Nephron (organoid): Measurements from ENCODE around the gene IPPK.

Experiments
- H3K27ac Mint-ChIP-seq, 3 experiments: 2 replicates each; pipeline ENCODE4 v1.8.0; 2020; ENCODE audit warnings: mixed read lengths in 3 of 3, mild to moderate bottlenecking in 2 of 3, moderate library complexity in 1 of 3
- H3K27me3 Mint-ChIP-seq: 2 replicates; pipeline ENCODE4 v1.8.0; 2021; ENCODE audit warnings: low read depth, mild to moderate bottlenecking, moderate library complexity, mixed read lengths
- H3K36me3 Mint-ChIP-seq: 2 replicates; pipeline ENCODE4 v1.8.0; 2020; ENCODE audit warnings: low read depth, mixed read lengths
- H3K4me1 Mint-ChIP-seq: 2 replicates; pipeline ENCODE4 v1.8.0; 2020; ENCODE audit warnings: mixed read lengths
- H3K4me3 Mint-ChIP-seq, 3 experiments: 2 replicates each; pipeline ENCODE4 v1.8.0; 2020; ENCODE audit warnings: mild to moderate bottlenecking in 3 of 3, mixed read lengths in 3 of 3, moderate library complexity in 2 of 3
- H3K9me3 Mint-ChIP-seq: 2 replicates; pipeline ENCODE4 v1.8.0; 2020; ENCODE audit warnings: mixed read lengths
- TF ChIP-seq, protein P1 (sequence below), 3 experiments: fragments of 200-600 bp; sonication (generic); IDR thresholded peaks; one replicate each; pipeline ENCODE4 v1.5.0; 2021; ENCODE audit warnings: antibody characterized with exemption in 3 of 3; ENCODE audit not compliant: unreplicated experiment in 3 of 3

The IPPK gene

DNA sequence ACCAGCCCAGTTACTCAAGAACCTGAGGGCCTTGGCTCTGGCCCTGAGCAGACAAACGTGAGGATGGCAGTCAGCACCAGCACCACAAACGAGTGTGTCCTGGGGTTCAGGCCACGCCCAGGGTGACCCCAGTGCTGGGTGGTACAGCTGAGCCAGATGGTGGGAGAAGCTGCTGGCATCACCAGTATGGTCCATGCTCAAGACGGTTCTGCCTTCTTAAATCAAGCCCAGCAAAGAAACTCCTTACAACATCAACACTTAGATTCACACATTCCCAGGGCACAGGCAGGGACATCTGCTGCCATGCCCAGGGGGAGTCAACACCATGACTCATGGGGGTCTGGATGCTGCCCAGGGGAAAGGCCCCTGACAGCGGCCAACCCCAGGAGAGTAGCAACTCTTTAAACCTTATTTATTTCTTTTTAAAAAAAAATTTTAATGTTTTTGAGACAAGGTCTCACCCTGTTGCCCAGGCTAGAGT, 31.3 kb downstream of the IPPK start:
- Mint-ChIP-seq H3K4me1 (peaks cover 5% of the 10 kb centered on the region), H3K27me3 (no peaks in the 10 kb centered on the region), H3K27ac (no peak overlapping the region), H3K9me3 (no peaks in the 10 kb centered on the region), H3K36me3 (peaks cover 36% of the 10 kb centered on the region), H3K4me3 (no peak overlapping the region)
- TF ChIP-seq, protein P1, sequence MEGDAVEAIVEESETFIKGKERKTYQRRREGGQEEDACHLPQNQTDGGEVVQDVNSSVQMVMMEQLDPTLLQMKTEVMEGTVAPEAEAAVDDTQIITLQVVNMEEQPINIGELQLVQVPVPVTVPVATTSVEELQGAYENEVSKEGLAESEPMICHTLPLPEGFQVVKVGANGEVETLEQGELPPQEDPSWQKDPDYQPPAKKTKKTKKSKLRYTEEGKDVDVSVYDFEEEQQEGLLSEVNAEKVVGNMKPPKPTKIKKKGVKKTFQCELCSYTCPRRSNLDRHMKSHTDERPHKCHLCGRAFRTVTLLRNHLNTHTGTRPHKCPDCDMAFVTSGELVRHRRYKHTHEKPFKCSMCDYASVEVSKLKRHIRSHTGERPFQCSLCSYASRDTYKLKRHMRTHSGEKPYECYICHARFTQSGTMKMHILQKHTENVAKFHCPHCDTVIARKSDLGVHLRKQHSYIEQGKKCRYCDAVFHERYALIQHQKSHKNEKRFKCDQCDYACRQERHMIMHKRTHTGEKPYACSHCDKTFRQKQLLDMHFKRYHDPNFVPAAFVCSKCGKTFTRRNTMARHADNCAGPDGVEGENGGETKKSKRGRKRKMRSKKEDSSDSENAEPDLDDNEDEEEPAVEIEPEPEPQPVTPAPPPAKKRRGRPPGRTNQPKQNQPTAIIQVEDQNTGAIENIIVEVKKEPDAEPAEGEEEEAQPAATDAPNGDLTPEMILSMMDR (IDR thresholded peaks at IDR 0.05; ENCODE audit: unreplicated experiment in 3 of 3) = no peak

DNA sequence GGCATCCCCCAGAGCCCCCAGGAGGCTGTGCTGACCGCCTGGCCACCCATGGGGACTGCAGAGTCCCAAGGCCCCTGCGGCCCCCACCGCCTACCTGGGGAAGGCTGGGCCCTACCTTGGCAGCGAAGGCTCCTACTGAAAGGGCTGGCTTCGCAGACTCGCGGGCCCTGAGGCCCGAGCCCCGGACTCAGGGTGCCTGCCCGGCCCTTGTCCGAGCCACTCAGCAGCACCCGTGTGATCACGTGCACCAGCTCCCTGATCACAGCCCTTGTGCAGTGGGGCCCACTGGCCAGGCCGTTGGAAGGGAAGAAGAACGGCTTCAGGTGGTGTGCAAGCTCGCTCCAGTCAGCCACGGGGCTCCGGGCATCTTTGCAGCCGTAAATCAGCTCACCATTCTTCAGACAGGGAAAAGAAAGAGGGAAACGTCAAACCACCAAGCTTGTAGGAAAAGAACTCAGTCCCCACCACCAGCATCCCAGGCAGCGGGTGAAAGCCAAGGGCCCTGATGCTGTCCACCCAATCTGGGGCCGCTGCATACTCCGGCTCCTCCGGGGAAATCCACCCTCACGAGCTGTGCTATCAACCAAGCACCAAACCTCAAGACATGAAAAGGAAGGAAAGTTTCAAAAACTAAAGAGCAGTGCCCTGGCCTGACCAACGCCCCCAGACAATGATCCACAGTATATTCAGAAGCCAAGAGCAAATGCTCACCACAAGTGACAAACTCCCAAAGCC, 31.9 kb downstream of the IPPK start:
- TF ChIP-seq, protein P1 (IDR thresholded peaks at IDR 0.05; ENCODE audit: unreplicated experiment in 3 of 3) = no peak
- H3K4me3 Mint-ChIP-seq = no peak overlapping the region
- H3K27me3 Mint-ChIP-seq = no peaks in the 10 kb centered on the region
- H3K36me3 Mint-ChIP-seq = peaks cover 32% of the 10 kb centered on the region
- H3K4me1 Mint-ChIP-seq = peaks cover 5% of the 10 kb centered on the region
- no peak overlapping the region for H3K27ac Mint-ChIP-seq
- H3K9me3 Mint-ChIP-seq = no peaks in the 10 kb centered on the region

DNA sequence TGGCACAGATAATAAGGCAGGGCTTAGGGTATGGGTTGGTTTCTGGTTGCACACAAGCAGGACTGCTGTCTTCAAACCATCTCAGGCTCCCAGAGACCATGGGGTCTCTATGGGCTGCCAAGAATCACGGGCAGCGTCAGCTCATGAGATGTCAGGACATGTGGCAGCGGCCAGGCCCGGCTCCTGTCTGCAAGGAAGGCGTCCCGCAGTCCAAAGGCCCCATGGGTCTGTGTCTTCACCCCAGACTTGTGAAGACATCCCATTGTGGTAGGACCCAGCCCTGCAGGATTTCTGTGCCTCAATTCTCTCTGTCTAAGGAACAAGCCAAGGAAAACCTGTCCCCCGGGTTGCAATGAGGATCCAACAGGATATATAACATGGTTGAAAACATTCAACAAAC, 32.6 kb downstream of the IPPK start:
- Mint-ChIP-seq H3K36me3 (peaks cover 28% of the 10 kb centered on the region), H3K9me3 (no peaks in the 10 kb centered on the region), H3K27me3 (no peaks in the 10 kb centered on the region), H3K27ac (no peak overlapping the region), H3K4me1 (peaks cover 5% of the 10 kb centered on the region), H3K4me3 (no peak overlapping the region)
- TF ChIP-seq, protein P1 (IDR thresholded peaks at IDR 0.05; ENCODE audit: unreplicated experiment in 3 of 3) = no peak

DNA sequence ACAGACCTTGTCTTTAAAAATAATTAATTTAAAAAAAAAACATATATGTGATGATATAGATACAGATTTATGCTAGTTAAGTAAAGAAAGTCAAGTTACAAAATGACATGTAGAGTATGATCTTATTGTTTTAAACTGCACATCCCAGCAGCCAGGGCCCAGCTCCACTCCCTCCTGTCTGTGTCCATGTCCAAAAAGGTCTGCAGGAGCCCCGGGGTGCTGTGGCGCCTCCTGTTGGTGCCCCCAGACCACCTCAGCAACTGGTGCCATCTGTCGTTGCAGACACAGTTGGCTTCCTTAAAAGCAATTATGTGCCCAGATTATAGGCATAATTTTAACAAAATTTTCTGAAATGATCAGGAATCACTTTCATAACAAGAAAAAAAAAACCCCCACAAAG, 33.3 kb downstream of the IPPK start:
- Mint-ChIP-seq H3K9me3 (no peaks in the 10 kb centered on the region), H3K27ac (no peak overlapping the region), H3K27me3 (no peaks in the 10 kb centered on the region), H3K4me3 (no peak overlapping the region), H3K36me3 (peaks cover 31% of the 10 kb centered on the region), H3K4me1 (peaks cover 5% of the 10 kb centered on the region)
- TF ChIP-seq, protein P1 (IDR thresholded peaks at IDR 0.05; ENCODE audit: unreplicated experiment in 3 of 3) = no peak

DNA sequence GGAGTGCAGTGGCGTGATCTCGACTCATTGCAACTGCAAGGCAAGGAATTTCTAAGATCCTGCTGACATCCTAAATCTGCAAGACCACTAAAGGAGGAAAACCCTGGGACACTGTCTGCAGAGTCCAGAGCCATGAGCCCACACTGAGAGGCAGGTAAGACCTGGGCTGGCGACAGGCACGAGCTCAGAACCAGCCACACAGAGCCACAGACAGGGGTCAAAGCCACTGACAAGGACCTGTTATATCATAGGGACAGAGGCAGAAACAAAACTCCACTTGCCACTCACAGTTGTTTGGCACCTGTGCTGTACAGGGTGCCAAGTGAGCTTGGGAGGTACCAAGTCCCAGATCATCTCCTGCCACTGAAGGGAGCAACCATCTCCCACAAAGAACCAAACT, 34.2 kb downstream of the IPPK start:
- H3K9me3 Mint-ChIP-seq = no peaks in the 10 kb centered on the region
- H3K27ac Mint-ChIP-seq = no peak overlapping the region
- H3K27me3 Mint-ChIP-seq = no peaks in the 10 kb centered on the region

More for the DNA sequence above, 34.2 kb downstream of the IPPK start:
- TF ChIP-seq, protein P1 (IDR thresholded peaks at IDR 0.05; ENCODE audit: unreplicated experiment in 3 of 3) = no peak
- peaks cover 30% of the 10 kb centered on the region for H3K36me3 Mint-ChIP-seq
- H3K4me1 Mint-ChIP-seq = peaks cover 6% of the 10 kb centered on the region
- no peak overlapping the region for H3K4me3 Mint-ChIP-seq
